Stimulated activated CD4-positive, alpha-beta T cell treated with anti-CD3 and anti-CD28 coated beads, Interleukin-15, amount 100 ng/mL, for 1 hour (primary cell): ENCODE data around the gene SSH3.

Experiments
- DNase-seq, 2 donors: peaks; one replicate each; pipeline ENCODE4 v3.0.0-alpha.2; 2020; ENCODE audit warnings: low read depth in 1 of 2, low spot score in 1 of 2

Gene SSH3

DNA sequence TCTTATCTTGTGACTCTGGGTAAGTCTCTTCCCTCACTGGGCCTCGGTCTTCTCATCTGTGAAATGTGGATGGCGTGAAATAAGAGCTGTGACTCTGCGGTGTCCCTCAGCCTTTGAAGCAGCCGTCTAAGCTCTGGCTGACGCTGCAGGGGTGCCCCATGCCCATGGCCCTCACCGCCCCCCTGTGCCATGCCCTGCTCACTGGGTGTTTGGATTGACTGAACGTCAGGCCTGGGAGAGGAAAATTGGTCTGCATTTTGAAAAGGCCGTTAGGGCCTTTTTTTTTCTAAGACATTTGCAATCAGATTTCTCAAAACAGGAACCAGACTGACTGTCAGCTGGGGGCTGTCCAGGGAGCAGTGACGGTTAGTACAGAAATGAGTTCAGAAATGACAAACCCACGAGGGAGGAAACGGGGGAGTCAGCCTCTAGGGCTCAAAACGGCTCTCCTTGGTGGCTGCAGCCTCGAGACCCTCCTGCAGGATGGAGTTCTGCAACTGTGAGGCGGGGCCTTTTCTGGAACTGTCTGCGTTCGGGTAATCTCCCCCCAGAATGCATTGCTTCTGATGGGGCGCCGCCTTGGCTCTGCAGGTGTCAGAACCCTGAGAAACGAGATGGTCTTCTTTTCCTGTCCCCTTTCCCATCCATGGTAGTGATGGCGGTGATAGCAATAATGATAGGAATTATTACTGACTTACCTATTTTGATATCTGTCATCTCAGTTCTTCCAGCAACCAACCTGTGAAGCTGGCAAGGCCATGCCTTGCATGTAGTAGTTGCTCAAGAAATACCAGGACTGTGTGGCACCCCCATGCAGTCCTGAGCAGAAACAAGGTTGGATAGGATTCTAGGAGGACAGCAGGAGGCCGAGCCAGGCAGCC lies 35.0 kb upstream of the SSH3 start:
- DNase-seq: no peak

- no peak for DNase-seq
These were observed 34.4 kb upstream of the SSH3 start for GRCh38 chr11:67268962-67269268.

DNA sequence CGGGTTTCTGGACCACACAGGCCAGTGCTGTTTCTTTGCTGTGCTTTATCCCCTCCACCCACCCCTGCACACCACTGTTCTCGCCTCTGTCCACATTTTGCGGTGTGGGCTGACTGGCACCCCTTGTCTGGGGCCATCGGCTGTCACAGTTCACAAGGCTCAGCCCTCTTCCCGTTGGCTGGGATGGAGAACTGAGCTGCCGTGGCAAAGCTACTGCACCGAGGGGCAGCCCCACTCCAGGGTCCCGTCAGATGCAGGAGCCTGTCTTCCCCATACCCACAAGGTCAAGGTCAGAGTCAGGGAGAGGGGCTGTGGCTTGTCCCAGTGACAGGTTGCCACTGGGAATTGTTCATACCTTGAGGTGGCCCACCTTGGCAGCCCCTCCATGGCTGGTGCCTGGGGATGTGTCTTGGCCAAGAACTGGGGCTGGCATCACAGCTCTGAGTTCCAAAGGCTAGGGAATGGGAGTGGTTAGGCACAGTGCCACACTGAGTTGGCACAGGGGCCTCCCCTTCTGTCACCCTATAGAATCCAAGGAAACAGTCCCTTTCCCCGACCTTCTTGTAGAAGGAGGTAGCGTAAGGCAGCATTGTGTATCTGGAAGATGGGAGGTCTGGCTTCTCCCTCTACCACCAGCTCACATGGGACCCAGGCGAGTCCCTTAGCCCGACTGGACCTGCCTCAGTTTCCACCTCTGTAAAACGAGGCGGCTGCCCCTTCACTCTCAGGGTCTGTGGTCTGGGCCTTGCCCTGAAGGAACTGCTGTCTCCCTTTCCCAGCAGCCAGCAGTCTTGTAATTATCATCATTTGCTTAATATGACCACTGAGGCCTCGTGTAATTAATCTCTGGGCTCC lies 33.7 kb upstream of the SSH3 start:
- DNase-seq: no peak

GRCh38 chr11:67270256-67271204 lies 32.8 kb upstream of the SSH3 start:
- no peak for DNase-seq

- no peak for DNase-seq
These were observed 32.2 kb upstream of the SSH3 start for GRCh38 chr11:67271205-67271540.

GRCh38 chr11:67271541-67272284 lies 31.6 kb upstream of the SSH3 start:
- DNase-seq: no peak

- DNase-seq: no peak
These were observed 30.7 kb upstream of the SSH3 start for GRCh38 chr11:67272327-67273259.

DNA sequence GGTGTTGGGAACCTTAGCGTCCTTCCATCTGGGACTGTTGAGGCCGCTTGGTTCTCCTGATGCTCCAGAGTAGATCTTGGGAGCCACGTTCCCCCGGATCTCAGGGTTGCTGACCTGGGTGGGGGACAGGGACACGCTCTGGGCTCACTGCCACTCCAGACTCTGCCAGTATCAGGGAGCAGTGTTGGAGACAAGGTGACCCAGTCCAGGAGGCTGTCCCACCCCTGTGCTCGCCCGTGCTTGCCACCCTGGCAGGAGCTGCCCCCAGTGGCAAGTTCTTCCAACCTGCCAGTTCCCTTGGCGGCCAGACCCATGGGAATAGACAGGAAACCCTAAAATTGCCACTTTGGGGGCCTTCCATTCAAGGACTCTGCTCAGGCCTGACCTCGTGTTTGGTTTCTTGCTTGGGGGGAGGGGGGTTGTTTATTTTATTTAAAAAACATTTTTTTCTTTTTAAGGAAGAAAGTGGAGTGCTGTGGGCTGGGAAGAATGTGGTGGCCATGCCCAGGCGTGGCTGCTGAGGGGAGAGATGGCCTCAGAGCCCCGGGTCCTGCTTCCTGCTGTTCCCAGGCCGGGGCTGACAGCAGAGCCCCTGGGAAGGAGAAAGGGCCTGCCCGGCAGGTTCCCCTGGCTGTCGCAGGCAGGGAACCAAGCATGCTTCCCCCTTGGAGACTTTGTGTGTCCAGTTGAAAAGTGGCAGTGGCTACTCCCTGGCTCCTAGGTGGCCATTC lies 29.9 kb upstream of the SSH3 start:
- DNase-seq: no peak

- no peak for DNase-seq
These were observed 28.3 kb upstream of the SSH3 start for GRCh38 chr11:67274768-67275605.

GRCh38 chr11:67275606-67276409 lies 27.5 kb upstream of the SSH3 start:
- DNase-seq: no peak

DNA sequence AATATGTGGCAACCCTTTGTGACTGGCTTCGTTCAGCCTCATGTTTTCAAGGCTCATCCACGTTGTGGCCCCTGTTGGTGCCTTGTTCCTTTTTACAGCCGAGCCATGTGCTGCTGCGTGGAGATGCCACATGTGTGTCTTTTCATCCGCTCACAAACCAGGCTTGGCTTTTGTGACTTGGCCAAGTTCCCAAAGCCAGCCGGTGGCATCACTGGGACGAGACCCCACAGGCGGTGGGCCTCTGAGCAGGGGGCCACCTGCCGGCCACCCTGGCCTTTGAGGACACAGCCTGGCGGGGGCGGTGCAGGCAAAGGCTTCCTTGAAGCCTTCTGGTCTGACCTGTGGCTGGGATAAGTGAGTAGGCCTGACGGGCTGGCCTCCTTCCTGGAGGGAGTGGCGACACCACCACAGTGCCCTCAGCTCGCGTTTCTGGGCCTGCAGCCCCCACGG lies 26.5 kb upstream of the SSH3 start:
- no peak for DNase-seq

- peak; percentile 80 to 84 for DNase-seq
These were observed 25.9 kb upstream of the SSH3 start for GRCh38 chr11:67277231-67277961.

DNA sequence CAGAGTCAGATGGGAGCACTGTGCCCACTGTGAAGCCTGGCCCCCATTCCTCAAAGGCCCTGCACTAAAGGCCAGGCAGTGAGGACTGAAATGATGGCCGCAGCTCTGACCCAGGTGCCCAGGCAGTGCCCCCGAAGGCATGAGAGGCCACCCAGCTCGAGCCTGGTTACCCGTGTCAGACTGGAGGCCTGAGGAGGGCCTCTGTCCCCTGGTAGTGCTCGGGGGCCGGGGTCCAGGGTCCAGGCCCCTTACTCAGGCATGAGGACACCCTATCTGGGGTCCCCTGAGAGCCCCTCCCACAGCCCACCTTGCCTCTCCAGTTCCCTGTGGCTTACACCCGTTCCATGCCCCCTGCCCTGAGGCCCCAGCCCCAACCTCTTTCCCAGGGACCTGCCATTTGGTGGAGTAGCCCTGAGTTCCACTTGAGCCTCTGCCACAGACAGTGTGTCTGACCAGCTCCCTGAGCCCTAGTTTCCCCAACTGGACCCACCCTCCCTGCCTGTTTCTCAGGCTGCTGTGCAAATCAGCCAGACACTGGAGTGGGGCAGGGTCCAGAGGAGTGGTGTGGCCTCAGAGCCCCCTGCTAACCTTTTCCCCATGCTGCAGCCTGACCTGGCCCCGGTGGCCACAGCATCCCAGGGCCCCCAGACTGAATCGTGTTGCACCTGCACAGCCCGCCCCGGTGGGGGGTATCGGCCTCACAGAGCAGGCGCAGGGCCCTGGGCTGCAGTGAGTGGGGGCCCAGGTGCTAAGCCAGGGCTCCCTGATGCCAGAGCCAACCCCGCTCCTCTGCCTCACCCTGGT lies 25.0 kb upstream of the SSH3 start:
- no peak for DNase-seq

- DNase-seq: no peak
These were observed 24.3 kb upstream of the SSH3 start for GRCh38 chr11:67278939-67279588.
